Esophagus (tissue), 2 donors: ENCODE results near the gene SLC9A2. TPM values are rescaled to one million over a fixed set of nuclear protein-coding genes. Genes with fewer than 3 reads are reported as not detected.

Experiments used
- H3K27ac ChIP-seq, 2 donors: one replicate each; pipeline ENCODE4 v1.5.1; 2013; ENCODE audit warnings: low read depth in 2 of 2, mild to moderate bottlenecking in 2 of 2, inconsistent platforms in 1 of 2, low read length in 1 of 2, moderate library complexity in 1 of 2
- H3K27me3 ChIP-seq, 2 donors: one replicate each; pipeline ENCODE4 v1.6.1; 2013; ENCODE audit warnings: low read length in 2 of 2, control low read depth in 1 of 2, mild to moderate bottlenecking in 1 of 2; ENCODE audit not compliant: insufficient read depth in 2 of 2, control insufficient read depth in 1 of 2
- H3K36me3 ChIP-seq, 2 donors: one replicate each; pipeline ENCODE4 v1.6.1; 2013; ENCODE audit warnings: low read length in 1 of 2; ENCODE audit not compliant: control insufficient read depth in 2 of 2, insufficient read depth in 2 of 2
- H3K4me1 ChIP-seq, 2 donors: one replicate each; pipeline ENCODE4 v1.6.1; 2013; ENCODE audit warnings: low read length in 1 of 2; ENCODE audit not compliant: control insufficient read depth in 2 of 2, insufficient read depth in 2 of 2
- H3K4me3 ChIP-seq, 2 donors: one replicate each; pipeline ENCODE4 v1.5.1; 2013; ENCODE audit warnings: low read length in 2 of 2, mild to moderate bottlenecking in 2 of 2, low read depth in 1 of 2, moderate library complexity in 1 of 2
- H3K9me3 ChIP-seq, 2 donors: one replicate each; pipeline ENCODE4 v1.6.1; 2013; ENCODE audit warnings: mild to moderate bottlenecking in 2 of 2, low read depth in 1 of 2, low read length in 1 of 2, moderate library complexity in 1 of 2; ENCODE audit not compliant: control insufficient read depth in 2 of 2, insufficient read depth in 1 of 2
- WGBS, 2 donors: extraction: QIAGEN DNeasy Blood & Tissue Kit; methylation state at CpG; one replicate each; pipeline ENCODE4 v1.1.7; 2013; 5-methylcytosine and 5-hydroxymethylcytosine counted together
- polyA plus RNA-seq, 2 donors: library from polyadenylated mRNA; stranded (reverse); fragments of 200-250 nt; gene quantifications; one replicate each; pipeline ENCODE4 v1.2.3, GENCODE V29; 2013
- donor health status: healthy with polysubstance abuse.
- donor health status: Bipolar disorder and iron deficiency.

SLC9A2 gene
- polyA plus RNA-seq, 2 donors, result 0.06 to 0.12 TPM

DNA sequence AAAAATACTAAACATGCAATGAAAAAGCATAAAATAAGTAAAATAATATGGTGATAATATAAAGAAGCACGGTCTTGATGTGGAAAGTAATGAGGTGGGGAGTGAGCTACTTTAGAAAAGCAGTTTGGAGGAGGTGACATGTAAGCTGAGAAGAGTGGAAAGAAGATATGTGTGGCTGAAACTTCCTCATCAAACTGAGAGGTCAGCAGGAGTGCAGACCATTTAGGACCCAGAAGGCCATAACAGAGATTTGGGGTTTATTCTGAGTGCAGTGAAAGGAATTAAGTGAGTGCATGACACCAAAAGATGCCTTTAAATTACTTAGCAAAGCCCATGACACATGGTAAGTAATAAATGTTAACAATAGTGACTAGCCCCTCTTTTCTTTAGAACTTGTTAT, 118.1 kb downstream of the SLC9A2 start:
- Histone ChIP-seq H3K4me3 (no peak overlapping the region), H3K9me3 (no peaks in the 10 kb centered on the region), H3K27me3 (no peaks in the 10 kb centered on the region), H3K4me1 (peaks cover 0 to 7% of the 10 kb centered on the region in 2 donors), H3K36me3 (no peaks in the 10 kb centered on the region), H3K27ac (no peak overlapping the region)
- 73 to 88% methylated on average over 1 of the region's 1 CpG for WGBS, 2 donors

DNA sequence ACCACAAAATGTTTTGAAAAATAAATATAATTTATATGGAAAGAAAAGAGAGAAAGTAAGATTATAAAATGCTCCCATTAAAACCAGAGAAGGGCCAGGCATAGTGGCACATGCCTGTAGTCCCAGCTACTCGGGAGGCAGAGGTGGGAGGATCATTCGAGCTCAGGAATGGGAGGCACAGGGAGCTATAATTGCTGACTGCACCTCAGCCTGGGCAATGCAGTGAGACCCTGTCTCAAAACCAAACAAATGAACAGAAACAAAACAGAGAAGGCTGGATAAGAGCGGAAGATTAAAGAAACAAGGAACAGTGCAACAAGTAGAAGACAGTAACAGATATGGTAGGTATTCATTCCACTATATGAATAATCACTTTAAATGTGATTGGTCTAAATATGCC, 123.9 kb downstream of the SLC9A2 start:
- no peaks in the 10 kb centered on the region for H3K27me3 ChIP-seq
- H3K9me3 ChIP-seq, result no peaks in the 10 kb centered on the region
- no peak overlapping the region for H3K4me3 ChIP-seq
- H3K4me1 ChIP-seq, result no peaks in the 10 kb centered on the region
- H3K27ac ChIP-seq, result no peak overlapping the region
- WGBS, 2 donors, result 92 to 97% methylated on average over 3 of the region's 3 CpGs
- H3K36me3 ChIP-seq, result no peaks in the 10 kb centered on the region

DNA sequence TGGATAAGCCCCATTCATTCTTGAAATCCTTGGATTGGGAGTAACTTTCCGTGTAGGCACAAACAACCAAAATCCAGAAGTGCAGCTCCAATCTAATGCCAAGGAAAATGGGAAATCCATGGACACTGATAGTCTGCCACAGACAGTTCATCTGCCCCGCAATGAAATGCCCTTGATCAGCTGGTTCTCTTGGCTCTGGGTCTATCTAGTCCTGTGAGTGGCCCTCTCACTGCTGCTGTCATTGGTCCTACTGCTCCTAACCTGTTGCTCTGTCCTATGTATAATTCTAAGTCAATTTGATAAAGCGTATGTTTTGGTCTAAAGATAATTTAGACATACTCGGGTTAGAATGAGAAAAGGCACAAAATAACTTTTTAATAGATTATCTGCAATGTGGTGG, 128.8 kb downstream of the SLC9A2 start:
- Histone ChIP-seq H3K9me3 (no peaks in the 10 kb centered on the region), H3K27ac (no peak overlapping the region), H3K4me1 (no peaks in the 10 kb centered on the region), H3K36me3 (no peaks in the 10 kb centered on the region), H3K27me3 (no peaks in the 10 kb centered on the region), H3K4me3 (no peak overlapping the region)
- whole genome bisulfite sequencing, 2 donors, result 90% methylated on average over 4 of the region's 4 CpGs

DNA sequence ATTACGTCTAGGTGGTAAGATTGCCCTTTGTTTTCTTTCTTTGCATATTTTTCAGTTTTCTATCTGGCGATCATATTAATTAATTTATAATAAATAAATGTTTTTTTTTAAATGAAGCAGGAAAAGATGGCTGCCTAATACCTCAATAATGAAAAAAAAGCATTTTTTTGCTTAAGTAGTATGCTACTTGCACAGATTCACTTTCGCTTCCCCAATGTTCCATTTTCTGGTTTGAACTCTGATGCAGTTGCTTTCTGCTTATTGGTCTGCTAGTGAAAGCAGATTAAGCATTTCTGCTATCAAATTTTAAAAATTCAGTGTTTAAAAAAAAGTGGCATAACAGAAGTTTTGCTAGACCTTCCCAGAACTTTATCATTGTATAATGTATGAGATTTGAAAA, 130.6 kb downstream of the SLC9A2 start:
- no peak overlapping the region for H3K27ac ChIP-seq
- no peak overlapping the region for H3K4me3 ChIP-seq
- no peaks in the 10 kb centered on the region for H3K27me3 ChIP-seq
- 68 to 82% methylated on average over 3 of the region's 3 CpGs for WGBS, 2 donors
- H3K9me3 ChIP-seq, result no peaks in the 10 kb centered on the region
- H3K36me3 ChIP-seq, result no peaks in the 10 kb centered on the region
- no peaks in the 10 kb centered on the region for H3K4me1 ChIP-seq

DNA sequence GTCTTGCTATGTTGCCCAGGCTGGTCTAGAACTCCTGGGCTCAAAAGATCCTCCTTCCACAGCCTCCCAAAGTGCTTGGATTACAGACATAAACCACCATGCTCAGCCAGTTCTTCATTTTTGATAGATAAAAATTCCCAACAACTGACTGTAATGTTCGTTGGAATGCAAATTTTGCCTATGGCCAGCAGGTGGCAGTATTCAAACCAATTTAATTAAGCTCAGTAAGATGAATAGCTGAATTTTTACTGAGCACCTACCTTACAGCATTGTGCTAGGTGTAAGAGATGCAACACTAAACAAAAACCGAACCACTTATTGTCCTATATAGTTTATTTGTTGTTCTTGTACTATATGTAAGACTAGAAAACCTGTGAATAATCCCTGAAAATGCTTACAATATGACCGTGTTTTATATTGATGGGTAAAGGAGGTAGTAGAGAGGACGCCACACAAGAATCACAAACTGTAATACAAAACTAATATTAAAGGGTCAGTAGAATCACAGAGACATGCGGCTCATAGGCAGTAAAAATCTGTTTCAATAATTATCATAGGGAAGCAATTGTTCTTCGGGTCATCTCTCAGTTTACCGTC, 134.3 kb downstream of the SLC9A2 start:
- Histone ChIP-seq H3K9me3 (no peaks in the 10 kb centered on the region), H3K27ac (no peak overlapping the region), H3K36me3 (no peaks in the 10 kb centered on the region), H3K4me3 (no peak overlapping the region), H3K27me3 (no peaks in the 10 kb centered on the region), H3K4me1 (no peaks in the 10 kb centered on the region)
- WGBS, 2 donors, result 68 to 71% methylated on average over 7 of the region's 7 CpGs

DNA sequence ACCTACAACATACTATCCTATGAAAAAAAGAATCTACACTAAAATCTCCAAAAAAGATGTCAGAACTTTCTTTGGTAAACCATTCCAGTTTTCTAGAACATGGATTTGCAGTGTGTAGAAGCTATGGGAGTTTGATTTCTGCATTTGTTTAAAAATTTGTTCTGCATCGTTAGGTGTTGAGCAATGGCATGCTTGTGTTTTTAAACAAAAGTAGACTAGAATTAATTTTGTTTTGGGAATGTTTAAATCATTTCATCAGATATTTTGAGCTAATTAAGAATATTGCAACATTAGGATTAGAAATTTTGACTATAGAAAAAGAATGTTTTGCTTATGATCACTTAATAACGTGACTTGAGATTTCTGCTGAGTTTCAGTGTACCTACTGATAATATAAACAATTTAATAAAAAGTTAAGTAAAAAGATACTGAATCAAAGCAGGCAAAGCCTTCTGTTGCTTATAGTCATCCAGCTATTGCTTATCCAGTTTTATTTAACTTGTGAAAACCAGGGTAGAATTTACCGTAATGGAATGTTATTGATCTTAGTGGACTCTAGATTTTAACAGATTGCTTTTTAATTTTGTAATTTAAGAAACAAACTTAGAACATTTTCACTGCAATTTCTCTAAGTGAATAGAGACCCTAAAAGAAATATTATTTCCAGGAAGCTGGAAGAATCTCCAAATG, 135.2 kb downstream of the SLC9A2 start:
- WGBS, 2 donors, result 62 to 71% methylated on average over 3 of the region's 3 CpGs
- Histone ChIP-seq H3K4me3 (no peak overlapping the region), H3K36me3 (no peaks in the 10 kb centered on the region), H3K9me3 (no peaks in the 10 kb centered on the region), H3K27ac (no peak overlapping the region), H3K4me1 (no peaks in the 10 kb centered on the region), H3K27me3 (no peaks in the 10 kb centered on the region)

DNA sequence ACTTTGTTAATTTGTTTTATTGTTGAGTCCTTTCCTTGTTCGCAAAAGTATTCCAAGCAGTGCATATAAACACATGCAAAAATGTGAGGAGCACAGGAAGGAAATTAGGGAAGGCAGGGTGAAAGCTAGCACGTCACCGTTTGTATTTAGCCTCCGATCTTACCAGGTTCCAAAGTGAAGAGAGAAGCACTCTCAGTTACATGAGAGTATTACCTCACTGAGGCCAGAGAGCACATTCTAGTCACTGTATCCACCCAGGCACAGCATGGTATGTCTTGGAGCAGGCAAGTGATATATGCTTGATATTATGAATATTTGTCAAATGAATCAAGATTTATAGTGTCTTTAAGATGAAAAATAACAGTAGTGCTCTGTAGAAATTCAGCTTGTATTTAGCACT, 135.9 kb downstream of the SLC9A2 start:
- no peaks in the 10 kb centered on the region for H3K9me3 ChIP-seq
- H3K4me1 ChIP-seq, result no peaks in the 10 kb centered on the region
- no peaks in the 10 kb centered on the region for H3K36me3 ChIP-seq
- 64 to 76% methylated on average over 4 of the region's 4 CpGs for WGBS, 2 donors
- no peak overlapping the region for H3K4me3 ChIP-seq
- H3K27me3 ChIP-seq, result no peaks in the 10 kb centered on the region
- H3K27ac ChIP-seq, result no peak overlapping the region

DNA sequence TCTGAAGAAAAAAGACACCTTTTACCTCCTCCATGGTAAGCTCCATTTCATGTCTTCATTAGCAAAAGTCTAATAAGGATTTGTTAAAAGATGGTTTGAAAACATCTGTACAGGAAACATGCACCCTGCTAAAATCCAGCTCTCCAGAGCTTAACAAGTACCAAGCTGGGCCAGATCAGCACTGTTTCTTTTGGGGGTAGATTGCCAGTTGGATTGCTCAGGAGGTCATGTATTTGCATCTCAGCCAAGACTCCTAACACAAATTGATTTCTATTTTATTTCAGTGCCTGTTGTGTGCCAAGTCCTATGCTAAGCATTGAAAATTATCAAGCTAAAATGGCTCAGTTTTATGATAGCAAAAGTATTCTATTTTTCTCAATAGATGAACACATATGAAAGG, 139.1 kb downstream of the SLC9A2 start:
- Histone ChIP-seq H3K4me3 (no peak overlapping the region), H3K9me3 (no peaks in the 10 kb centered on the region), H3K27me3 (no peaks in the 10 kb centered on the region), H3K27ac (no peak overlapping the region), H3K4me1 (no peaks in the 10 kb centered on the region), H3K36me3 (no peaks in the 10 kb centered on the region)
